Keratinocyte (primary cell): ENCODE data around the gene ASCL2. TPM values are rescaled to one million over a fixed set of nuclear protein-coding genes. Genes with fewer than 3 reads are reported as not detected.
"Not testable (repeated sequence)": the region's sequence is repeated elsewhere in the genome, so short reads cannot be mapped to it uniquely, and the experiment has no call there.

Experiments used
- DNase-seq: peaks from one replicate; pipeline ENCODE4 v3.0.0-alpha.2; 2011; ENCODE audit warnings: low read depth, missing footprints, low spot score
- FAIRE-seq: peaks from 2 replicates; lab custom pipeline; 2011; peaks lifted over from hg19 to GRCh38; lab: Jason Lieb, UNC
- H2AFZ ChIP-seq: 2 replicates; pipeline ENCODE4 v1.6.0; 2012; ENCODE audit warnings: low read length, control low read depth, inconsistent platforms; ENCODE audit not compliant: control insufficient read depth
- H3K27ac ChIP-seq: 2 replicates; pipeline ENCODE4 v1.5.1; 2011; ENCODE audit warnings: low read length; ENCODE audit not compliant: control insufficient read depth, insufficient read depth
- H3K27me3 ChIP-seq: 3 replicates; pipeline ENCODE4 v1.6.0; 2011; ENCODE audit warnings: low read length; ENCODE audit not compliant: control insufficient read depth, insufficient read depth; ENCODE audit errors: extremely low read depth
- H3K36me3 ChIP-seq, 2 experiments: 2 replicates in 1 of 2; 3 replicates in 1 of 2; pipeline ENCODE4 v1.5.1; 2011; ENCODE audit warnings: low read length in 2 of 2, mild to moderate bottlenecking in 1 of 2; ENCODE audit not compliant: control insufficient read depth in 2 of 2, insufficient read depth in 2 of 2; ENCODE audit errors: extremely low read depth in 1 of 2
- H3K4me1 ChIP-seq: 3 replicates; pipeline ENCODE4 v1.5.1; 2011; ENCODE audit warnings: low read length; ENCODE audit not compliant: control insufficient read depth, insufficient read depth; ENCODE audit errors: extremely low read depth
- H3K4me2 ChIP-seq: 3 replicates; pipeline ENCODE4 v1.6.0; 2011; ENCODE audit warnings: low read depth, low read length; ENCODE audit not compliant: control insufficient read depth, insufficient read depth; ENCODE audit errors: extremely low read depth
- H3K4me3 ChIP-seq, 3 experiments: fragments of 200-600 bp in 1 of 3; sonication (generic) in 1 of 3; 2 replicates in 2 of 3; 3 replicates in 1 of 3; pipeline ENCODE4 v1.5.1; 2011 to 2016; ENCODE audit warnings: low read length in 3 of 3, mild to moderate bottlenecking in 3 of 3, control low read depth in 2 of 3, inconsistent platforms in 1 of 3, low read depth in 1 of 3, mixed read lengths in 1 of 3, mixed run types in 1 of 3, moderate library complexity in 1 of 3; ENCODE audit not compliant: control insufficient read depth in 2 of 3, insufficient read depth in 2 of 3; ENCODE audit errors: extremely low read depth in 1 of 3
- H3K79me2 ChIP-seq: 2 replicates; pipeline ENCODE4 v1.6.0; 2012; ENCODE audit warnings: low read length; ENCODE audit not compliant: control insufficient read depth, insufficient read depth
- H3K9ac ChIP-seq: 3 replicates; pipeline ENCODE4 v1.6.0; 2011; ENCODE audit warnings: low read length; ENCODE audit not compliant: control insufficient read depth, insufficient read depth; ENCODE audit errors: extremely low read depth
- H3K9me1 ChIP-seq: 3 replicates; pipeline ENCODE4 v1.6.0; 2011; ENCODE audit warnings: low read length; ENCODE audit not compliant: control insufficient read depth, insufficient read depth; ENCODE audit errors: extremely low read depth
- H3K9me3 ChIP-seq: 2 replicates; pipeline ENCODE4 v1.5.1; 2012; ENCODE audit warnings: low read depth, low read length; ENCODE audit not compliant: control insufficient read depth
- H4K20me1 ChIP-seq: 3 replicates; pipeline ENCODE4 v1.6.0; 2011; ENCODE audit warnings: low read length; ENCODE audit not compliant: control insufficient read depth, insufficient read depth; ENCODE audit errors: extremely low read depth
- EZH2 ChIP-seq: IDR thresholded peaks from one replicate; pipeline ENCODE4 v1.6.1; 2012; ENCODE audit warnings: inconsistent platforms, mild to moderate bottlenecking, low read length, moderate library complexity
- dilution Hi-C: fragments of 300-500 bp; cut with MboI; formaldehyde crosslinking; loops from one replicate; pipeline ENCODE4 v1.7.0; 2020; ENCODE audit warnings: low sequenced_read_pairs; ENCODE audit not compliant: extremely low pct_ligation_motif_present
- polyA plus RNA-seq, 5 experiments: library from polyadenylated mRNA; depleted of rRNA in 3 of 5; stranded (reverse) in 3 of 5; stranded (forward) in 1 of 5; unstranded in 1 of 5; fragments of >200 nt; gene quantifications; 1 replicate in 1 of 5; 2 replicates in 3 of 5; 3 replicates in 1 of 5; pipeline versions ENCODE4 v1.2.1 to v1.2.3, GENCODE V29; 2011 to 2012; ENCODE audit warnings: missing spikeins in 2 of 5, low read depth in 1 of 5, low replicate concordance in 1 of 5
- TF ChIP-seq, protein P1 (sequence below), 3 experiments: IDR thresholded peaks in 1 of 3; conservative IDR thresholded peaks in 1 of 3; optimal IDR thresholded peaks in 1 of 3; 2 replicates in 2 of 3; 3 replicates in 1 of 3; pipeline versions ENCODE3 to v1.5.1; 2011; ENCODE audit warnings: low read length in 3 of 3, mild to moderate bottlenecking in 3 of 3, moderate library complexity in 2 of 3, control low read depth in 1 of 3, inconsistent platforms in 1 of 3; ENCODE audit not compliant: insufficient read depth in 2 of 3; ENCODE audit errors: extremely low read depth in 1 of 3

Gene ASCL2
- polyA plus RNA-seq, 1 donor (not counting 4 experiments of a cell fraction or from before 2014, with no cell fraction given): 0.26 TPM

DNA sequence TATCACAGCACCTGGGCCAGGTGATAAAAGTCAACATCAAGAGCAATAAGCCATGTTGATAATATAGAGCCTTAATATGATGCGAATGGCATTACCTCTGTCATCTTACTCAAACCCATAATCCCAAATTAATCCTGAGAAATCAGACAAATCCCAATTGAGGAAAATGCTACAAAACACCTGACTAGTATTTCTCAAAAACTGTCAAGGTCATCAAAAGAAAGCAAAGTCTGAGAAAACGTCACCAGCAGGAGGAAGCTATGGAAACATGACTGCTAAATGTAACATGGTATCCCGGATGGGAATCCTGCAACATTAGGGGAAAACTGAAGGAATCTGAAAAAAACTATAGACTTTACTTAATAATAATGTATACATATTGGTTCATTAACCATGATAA lies 29.6 kb downstream of the ASCL2 start:
- TF ChIP-seq, protein P1, sequence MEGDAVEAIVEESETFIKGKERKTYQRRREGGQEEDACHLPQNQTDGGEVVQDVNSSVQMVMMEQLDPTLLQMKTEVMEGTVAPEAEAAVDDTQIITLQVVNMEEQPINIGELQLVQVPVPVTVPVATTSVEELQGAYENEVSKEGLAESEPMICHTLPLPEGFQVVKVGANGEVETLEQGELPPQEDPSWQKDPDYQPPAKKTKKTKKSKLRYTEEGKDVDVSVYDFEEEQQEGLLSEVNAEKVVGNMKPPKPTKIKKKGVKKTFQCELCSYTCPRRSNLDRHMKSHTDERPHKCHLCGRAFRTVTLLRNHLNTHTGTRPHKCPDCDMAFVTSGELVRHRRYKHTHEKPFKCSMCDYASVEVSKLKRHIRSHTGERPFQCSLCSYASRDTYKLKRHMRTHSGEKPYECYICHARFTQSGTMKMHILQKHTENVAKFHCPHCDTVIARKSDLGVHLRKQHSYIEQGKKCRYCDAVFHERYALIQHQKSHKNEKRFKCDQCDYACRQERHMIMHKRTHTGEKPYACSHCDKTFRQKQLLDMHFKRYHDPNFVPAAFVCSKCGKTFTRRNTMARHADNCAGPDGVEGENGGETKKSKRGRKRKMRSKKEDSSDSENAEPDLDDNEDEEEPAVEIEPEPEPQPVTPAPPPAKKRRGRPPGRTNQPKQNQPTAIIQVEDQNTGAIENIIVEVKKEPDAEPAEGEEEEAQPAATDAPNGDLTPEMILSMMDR (optimal IDR thresholded peaks at IDR 0.05 in 1 of 3, IDR thresholded peaks at IDR 0.05 in 1 of 3, conservative IDR thresholded peaks at IDR 0.05 in 1 of 3; ENCODE audit: extremely low read depth in 1 of 3, insufficient read depth in 2 of 3, low read length in 3 of 3): no peak
- TF ChIP-seq EZH2: no peak
- DNase-seq (no peak), FAIRE-seq (no peak)
- no peaks in the 10 kb centered on the region for H3K9me3 ChIP-seq
- no peak overlapping the region for H3K27ac ChIP-seq
- H2AFZ ChIP-seq: no peak overlapping the region
- H4K20me1 ChIP-seq: no peaks in the 10 kb centered on the region
- no peak overlapping the region for H3K4me3 ChIP-seq
- H3K36me3 ChIP-seq: no peaks in the 10 kb centered on the region
- H3K9me1 ChIP-seq: no peaks in the 10 kb centered on the region
- H3K79me2 ChIP-seq: no peaks in the 10 kb centered on the region
- dilution Hi-C loops: no loop called here
- no peak overlapping the region for H3K4me2 ChIP-seq
- no peaks in the 10 kb centered on the region for H3K27me3 ChIP-seq
- H3K4me1 ChIP-seq: no peaks in the 10 kb centered on the region
- no peak overlapping the region for H3K9ac ChIP-seq

DNA sequence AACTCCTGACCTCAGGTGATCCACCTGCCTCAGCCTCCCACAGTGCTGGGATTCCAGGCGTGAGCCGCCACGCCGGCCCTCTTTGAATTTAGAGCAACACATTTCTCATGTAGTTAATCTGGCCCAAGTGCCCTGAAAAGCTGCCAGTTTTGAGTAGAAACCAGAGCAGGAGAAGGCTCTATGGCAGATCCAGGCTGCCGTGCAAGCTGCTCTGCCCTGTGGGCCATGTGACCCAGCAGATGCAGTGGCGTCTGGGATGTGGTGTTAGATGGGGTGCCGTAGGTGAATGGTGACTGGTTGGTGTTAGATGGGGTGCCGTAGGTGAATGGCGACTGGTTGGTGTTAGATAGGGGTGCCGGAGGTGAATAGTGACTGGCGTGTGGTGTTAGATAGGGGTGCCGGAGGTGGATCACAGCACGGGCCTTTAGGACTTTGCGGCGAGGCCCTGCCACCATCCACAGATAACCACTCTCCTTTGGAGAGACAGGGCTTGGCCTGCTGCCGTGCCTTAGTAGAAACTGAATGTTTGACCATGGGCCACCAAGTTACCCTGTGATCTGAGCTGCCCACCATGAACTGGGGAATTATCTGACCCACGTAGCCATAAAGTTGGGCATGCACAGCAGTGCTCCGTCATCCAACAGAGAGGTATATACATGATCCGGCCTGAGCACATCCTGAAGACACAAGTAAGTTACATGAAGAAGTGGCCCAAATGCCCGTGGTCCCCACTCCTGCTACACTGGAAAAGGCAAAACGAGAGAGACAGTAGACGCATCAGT lies 32.7 kb downstream of the ASCL2 start:
- DNase-seq (no peak), FAIRE-seq (no peak)
- Histone ChIP-seq H3K9me1 (no peaks in the 10 kb centered on the region), H3K9ac (no peak overlapping the region), H3K4me3 (no peak overlapping the region), H2AFZ (no peak overlapping the region), H3K27me3 (no peaks in the 10 kb centered on the region), H3K36me3 (no peaks in the 10 kb centered on the region), H3K9me3 (no peaks in the 10 kb centered on the region), H4K20me1 (no peaks in the 10 kb centered on the region), H3K4me1 (no peaks in the 10 kb centered on the region), H3K4me2 (no peak overlapping the region), H3K27ac (no peak overlapping the region), H3K79me2 (no peaks in the 10 kb centered on the region)
- TF ChIP-seq, protein P1 (optimal IDR thresholded peaks at IDR 0.05 in 1 of 3, IDR thresholded peaks at IDR 0.05 in 1 of 3, conservative IDR thresholded peaks at IDR 0.05 in 1 of 3; ENCODE audit: extremely low read depth in 1 of 3, insufficient read depth in 2 of 3, low read length in 3 of 3): no peak
- TF ChIP-seq EZH2: no peak
- dilution Hi-C loops: no loop called here

- H3K36me3 ChIP-seq, H3K9me3 ChIP-seq, H3K27ac ChIP-seq, FAIRE-seq, dilution Hi-C loops, H4K20me1 ChIP-seq, H3K9ac ChIP-seq, DNase-seq, H3K4me3 ChIP-seq, H3K4me2 ChIP-seq, H3K27me3 ChIP-seq, H3K79me2 ChIP-seq, H2AFZ ChIP-seq, H3K9me1 ChIP-seq, H3K4me1 ChIP-seq: not testable (repeated sequence)
These were observed 33.8 kb downstream of the ASCL2 start for GRCh38 chr11:2236381-2237134.
